Measurements from ENCODE around the gene FAM50B.

GRCh38 chr6:3873051-3873450, 23.9 kb downstream of the FAM50B start:
- TF ChIP-seq CTCF (conservative IDR thresholded peaks at IDR 0.05; ENCODE audit: low read depth in 2 of 2) = no peak
- no peak for TF ChIP-seq POLR2AphosphoS5 (IDR thresholded peaks at IDR 0.05; ENCODE audit: low read depth)
- TF ChIP-seq EZH2phosphoT487 (IDR thresholded peaks at IDR 0.05; ENCODE audit: unreplicated experiment) = no peak
- TF ChIP-seq CREB1 (CRISPR knock-in tag; IDR thresholded peaks at IDR 0.05; ENCODE audit: low read depth) = no peak

Measured in GM23338 (cell line).